Keratinocyte (primary cell): ENCODE results near the gene ASB8.

ENCODE experiments used
- CTCF ChIP-seq, 3 experiments: IDR thresholded peaks in 1 of 3; conservative IDR thresholded peaks in 1 of 3; optimal IDR thresholded peaks in 1 of 3; 2 replicates in 2 of 3; 3 replicates in 1 of 3; pipeline versions ENCODE3 to v1.5.1; 2011; ENCODE audit warnings: low read length in 3 of 3, mild to moderate bottlenecking in 3 of 3, moderate library complexity in 2 of 3, control low read depth in 1 of 3, inconsistent platforms in 1 of 3; ENCODE audit not compliant: insufficient read depth in 2 of 3; ENCODE audit errors: extremely low read depth in 1 of 3
- EZH2 ChIP-seq: IDR thresholded peaks from one replicate; pipeline ENCODE4 v1.6.1; 2012; ENCODE audit warnings: inconsistent platforms, mild to moderate bottlenecking, low read length, moderate library complexity

- no peak for TF ChIP-seq CTCF (optimal IDR thresholded peaks at IDR 0.05 in 1 of 3, IDR thresholded peaks at IDR 0.05 in 1 of 3, conservative IDR thresholded peaks at IDR 0.05 in 1 of 3; ENCODE audit: extremely low read depth in 1 of 3, insufficient read depth in 2 of 3, low read length in 3 of 3)
- TF ChIP-seq EZH2: no peak
Measured at GRCh38 chr12:48198672-48198971, 41.3 kb upstream of the ASB8 start.
